SK-N-MC (cell line): ENCODE results near the gene RPL28.

ENCODE experiments used
- DNase-seq: peaks from one replicate; pipeline ENCODE4 v3.0.0-alpha.2; 2011; ENCODE audit warnings: low read depth, low spot score
- H3K27ac ChIP-seq: fragments of 200-600 bp; sonication (generic); 2 replicates; pipeline ENCODE4 v1.5.1; 2016; ENCODE audit warnings: mixed run types
- H3K36me3 ChIP-seq: fragments of 200-600 bp; sonication (generic); 2 replicates; pipeline ENCODE4 v1.6.1; 2017; ENCODE audit warnings: antibody characterized with exemption, low read length, mixed read lengths; ENCODE audit not compliant: insufficient read depth
- H3K4me3 ChIP-seq: fragments of 200-600 bp; sonication (generic); 2 replicates; pipeline ENCODE4 v1.5.1; 2016
- H3K9ac ChIP-seq: fragments of 200-600 bp; sonication (generic); 2 replicates; pipeline ENCODE4 v1.8.0; 2017; ENCODE audit warnings: mixed run types, mixed read lengths; ENCODE audit not compliant: insufficient read length
- H3K9me3 ChIP-seq: fragments of 200-600 bp; sonication (generic); 2 replicates; pipeline ENCODE4 v1.6.1; 2017; ENCODE audit warnings: low read depth, mild to moderate bottlenecking, antibody characterized with exemption, low read length, moderate library complexity, mixed read lengths
- EZH2 ChIP-seq: fragments of 200-600 bp; sonication (generic); IDR thresholded peaks from one replicate; pipeline ENCODE4 v1.6.1; 2017; ENCODE audit warnings: antibody characterized with exemption
- FOXP2 ChIP-seq: optimal IDR thresholded peaks from 2 replicates; pipeline ENCODE3; 2011; ENCODE audit warnings: mild to moderate bottlenecking, moderate library complexity; ENCODE audit not compliant: insufficient read depth; ENCODE audit errors: extremely low read length, control extremely low read depth
- POLR2AphosphoS5 ChIP-seq: IDR thresholded peaks from 2 replicates; pipeline ENCODE4 v1.6.1; 2012; ENCODE audit warnings: mild to moderate bottlenecking, low read depth, low read length, borderline replicate concordance

Gene RPL28

GRCh38 chr19:55423225-55424005 lies 37.7 kb downstream of the RPL28 start:
- H3K9ac ChIP-seq: no peak overlapping the region
- no peaks in the 10 kb centered on the region for H3K36me3 ChIP-seq
- no peak for DNase-seq
- TF ChIP-seq EZH2 (no peak), FOXP2 (no peak), POLR2AphosphoS5 (no peak)
- H3K27ac ChIP-seq: no peak overlapping the region
- H3K9me3 ChIP-seq: no peaks in the 10 kb centered on the region
- no peak overlapping the region for H3K4me3 ChIP-seq

- no peak overlapping the region for H3K4me3 ChIP-seq
- no peaks in the 10 kb centered on the region for H3K9me3 ChIP-seq
- no peak overlapping the region for H3K27ac ChIP-seq
- TF ChIP-seq EZH2 (no peak), POLR2AphosphoS5 (no peak), FOXP2 (no peak)
- H3K9ac ChIP-seq: no peak overlapping the region
- H3K36me3 ChIP-seq: no peaks in the 10 kb centered on the region
- no peak for DNase-seq
Measured at GRCh38 chr19:55424518-55424917, 38.8 kb downstream of the RPL28 start.

- H3K27ac ChIP-seq: no peak overlapping the region
- no peak overlapping the region for H3K9ac ChIP-seq
- TF ChIP-seq FOXP2: no peak
- TF ChIP-seq EZH2: no peak
- no peak for TF ChIP-seq POLR2AphosphoS5
- no peak overlapping the region for H3K4me3 ChIP-seq
- no peaks in the 10 kb centered on the region for H3K9me3 ChIP-seq
- no peaks in the 10 kb centered on the region for H3K36me3 ChIP-seq
- no peak for DNase-seq
Measured at GRCh38 chr19:55426042-55426441, 40.3 kb downstream of the RPL28 start.

GRCh38 chr19:55431183-55431582 lies 45.5 kb downstream of the RPL28 start:
- H3K36me3 ChIP-seq: no peaks in the 10 kb centered on the region
- no peak overlapping the region for H3K27ac ChIP-seq
- no peak overlapping the region for H3K4me3 ChIP-seq
- no peaks in the 10 kb centered on the region for H3K9me3 ChIP-seq
- DNase-seq: no peak
- TF ChIP-seq POLR2AphosphoS5 (no peak), FOXP2 (no peak), EZH2 (no peak)
- H3K9ac ChIP-seq: no peak overlapping the region

- TF ChIP-seq EZH2: no peak
- TF ChIP-seq POLR2AphosphoS5: no peak
- TF ChIP-seq FOXP2: no peak
- H3K4me3 ChIP-seq: no peak overlapping the region
Measured at GRCh38 chr19:55432241-55432959, 46.7 kb downstream of the RPL28 start.

GRCh38 chr19:55433292-55433691 lies 47.6 kb downstream of the RPL28 start:
- TF ChIP-seq FOXP2 (no peak), POLR2AphosphoS5 (no peak), EZH2 (no peak)
- H3K9me3 ChIP-seq: no peaks in the 10 kb centered on the region
- H3K36me3 ChIP-seq: no peaks in the 10 kb centered on the region
- no peak overlapping the region for H3K9ac ChIP-seq
- H3K27ac ChIP-seq: no peak overlapping the region
- H3K4me3 ChIP-seq: no peak overlapping the region
- no peak for DNase-seq

More at GRCh38 chr19:55432241-55432959, 46.7 kb downstream of the RPL28 start:
- H3K9me3 ChIP-seq: no peaks in the 10 kb centered on the region
- DNase-seq: no peak
- H3K9ac ChIP-seq: no peak overlapping the region
- H3K27ac ChIP-seq: no peak overlapping the region
- H3K36me3 ChIP-seq: no peaks in the 10 kb centered on the region

GRCh38 chr19:55434356-55434919 lies 48.7 kb downstream of the RPL28 start:
- H3K9ac ChIP-seq: no peak overlapping the region
- no peaks in the 10 kb centered on the region for H3K9me3 ChIP-seq
- no peaks in the 10 kb centered on the region for H3K36me3 ChIP-seq
- no peak overlapping the region for H3K4me3 ChIP-seq
- H3K27ac ChIP-seq: no peak overlapping the region
- no peak for DNase-seq
- TF ChIP-seq POLR2AphosphoS5: no peak
- TF ChIP-seq EZH2: no peak
- TF ChIP-seq FOXP2: no peak

GRCh38 chr19:55435020-55435419 lies 49.3 kb downstream of the RPL28 start:
- Histone ChIP-seq H3K36me3 (no peaks in the 10 kb centered on the region), H3K4me3 (no peak overlapping the region), H3K27ac (no peak overlapping the region), H3K9ac (no peak overlapping the region), H3K9me3 (no peaks in the 10 kb centered on the region)
- no peak for TF ChIP-seq POLR2AphosphoS5
- DNase-seq: no peak
